DMS 273 (cell line): ENCODE data around the gene PUS10.
"Not testable (repeated sequence)": the region's sequence is repeated elsewhere in the genome, so short reads cannot be mapped to it uniquely, and the experiment has no call there.

Experiments
- DNase-seq: peaks from one replicate; lab custom pipeline; 2025; ENCODE audit not compliant: unreplicated experiment; lab: John Stamatoyannopoulos, UW

The PUS10 gene

GRCh38 chr2:60936757-60937156 lies 81.3 kb downstream of the PUS10 start:
- peak; percentile 96 for DNase-seq

GRCh38 chr2:60934165-60934722 lies 83.8 kb downstream of the PUS10 start:
- DNase-seq: peak; percentile 73

GRCh38 chr2:60932954-60933353 lies 85.1 kb downstream of the PUS10 start:
- no peak for DNase-seq

GRCh38 chr2:60932061-60932460 lies 86.0 kb downstream of the PUS10 start:
- not testable (repeated sequence) for DNase-seq

- DNase-seq: no peak
Observed at GRCh38 chr2:60926741-60927552, 91.1 kb downstream of the PUS10 start.

GRCh38 chr2:60925994-60926740 lies 91.9 kb downstream of the PUS10 start:
- no peak for DNase-seq

- DNase-seq: no peak
Observed at GRCh38 chr2:60907329-60907728, 110.7 kb downstream of the PUS10 start.

GRCh38 chr2:60906395-60906794 lies 111.7 kb downstream of the PUS10 start:
- DNase-seq: no peak

- DNase-seq: not testable (repeated sequence)
Observed at GRCh38 chr2:60905867-60906266, 112.2 kb downstream of the PUS10 start.

- DNase-seq: not testable (repeated sequence)
Observed at GRCh38 chr2:60901296-60901695, 116.8 kb downstream of the PUS10 start.

- no peak for DNase-seq
Observed at GRCh38 chr2:60899892-60900249, 118.2 kb downstream of the PUS10 start.

GRCh38 chr2:60899230-60899891 lies 118.7 kb downstream of the PUS10 start:
- DNase-seq: no peak

GRCh38 chr2:60898567-60898966 lies 119.5 kb downstream of the PUS10 start:
- no peak for DNase-seq
